Panc1 (cell line): ENCODE data around the gene LTBP3.

Source experiments
- POLR2AphosphoS5 ChIP-seq: IDR thresholded peaks from 2 replicates; pipeline ENCODE4 v1.6.1; 2012; ENCODE audit warnings: mild to moderate bottlenecking, low read depth, low read length, moderate library complexity
- TCF7L2 ChIP-seq: IDR thresholded peaks from 2 replicates; pipeline ENCODE4 v1.6.1; 2011; ENCODE audit warnings: mild to moderate bottlenecking, low read depth, low read length, inconsistent platforms
- TF ChIP-seq, protein P1 (sequence below): fragments of 450-650 bp; IDR thresholded peaks from 2 replicates; pipeline ENCODE4 v1.5.1; 2017; ENCODE audit warnings: mild to moderate bottlenecking
- TF ChIP-seq, protein P2 (sequence below), 2 experiments: IDR thresholded peaks; 2 replicates each; pipeline ENCODE4 v1.6.1; 2011 to 2012; ENCODE audit warnings: low read depth in 2 of 2, control low read depth in 1 of 2, low read length in 1 of 2, mild to moderate bottlenecking in 1 of 2, moderate library complexity in 1 of 2; ENCODE audit not compliant: insufficient read depth in 1 of 2

DNA sequence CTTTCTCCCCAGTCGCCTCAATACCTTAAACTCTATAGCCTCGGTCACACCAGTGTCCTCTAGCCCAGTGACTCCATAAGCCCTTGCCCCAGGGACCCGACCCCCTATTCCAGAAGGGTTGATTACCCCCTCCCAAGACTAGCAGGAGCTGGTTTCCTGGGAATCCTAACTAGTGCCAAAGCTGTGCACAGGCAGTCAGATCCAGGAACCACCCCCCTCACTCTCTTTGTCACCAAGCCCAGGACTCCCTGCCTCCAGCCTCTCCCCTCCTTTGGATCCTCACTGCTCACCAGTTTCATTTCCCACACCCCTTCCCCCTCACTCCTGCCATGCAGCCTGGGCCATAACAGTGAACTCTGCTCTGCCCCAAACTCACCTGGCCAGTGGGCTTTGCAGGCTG lies 9.8 kb downstream of the LTBP3 start:
- TF ChIP-seq, protein P1, sequence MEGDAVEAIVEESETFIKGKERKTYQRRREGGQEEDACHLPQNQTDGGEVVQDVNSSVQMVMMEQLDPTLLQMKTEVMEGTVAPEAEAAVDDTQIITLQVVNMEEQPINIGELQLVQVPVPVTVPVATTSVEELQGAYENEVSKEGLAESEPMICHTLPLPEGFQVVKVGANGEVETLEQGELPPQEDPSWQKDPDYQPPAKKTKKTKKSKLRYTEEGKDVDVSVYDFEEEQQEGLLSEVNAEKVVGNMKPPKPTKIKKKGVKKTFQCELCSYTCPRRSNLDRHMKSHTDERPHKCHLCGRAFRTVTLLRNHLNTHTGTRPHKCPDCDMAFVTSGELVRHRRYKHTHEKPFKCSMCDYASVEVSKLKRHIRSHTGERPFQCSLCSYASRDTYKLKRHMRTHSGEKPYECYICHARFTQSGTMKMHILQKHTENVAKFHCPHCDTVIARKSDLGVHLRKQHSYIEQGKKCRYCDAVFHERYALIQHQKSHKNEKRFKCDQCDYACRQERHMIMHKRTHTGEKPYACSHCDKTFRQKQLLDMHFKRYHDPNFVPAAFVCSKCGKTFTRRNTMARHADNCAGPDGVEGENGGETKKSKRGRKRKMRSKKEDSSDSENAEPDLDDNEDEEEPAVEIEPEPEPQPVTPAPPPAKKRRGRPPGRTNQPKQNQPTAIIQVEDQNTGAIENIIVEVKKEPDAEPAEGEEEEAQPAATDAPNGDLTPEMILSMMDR: no peak
- TF ChIP-seq, protein P2, sequence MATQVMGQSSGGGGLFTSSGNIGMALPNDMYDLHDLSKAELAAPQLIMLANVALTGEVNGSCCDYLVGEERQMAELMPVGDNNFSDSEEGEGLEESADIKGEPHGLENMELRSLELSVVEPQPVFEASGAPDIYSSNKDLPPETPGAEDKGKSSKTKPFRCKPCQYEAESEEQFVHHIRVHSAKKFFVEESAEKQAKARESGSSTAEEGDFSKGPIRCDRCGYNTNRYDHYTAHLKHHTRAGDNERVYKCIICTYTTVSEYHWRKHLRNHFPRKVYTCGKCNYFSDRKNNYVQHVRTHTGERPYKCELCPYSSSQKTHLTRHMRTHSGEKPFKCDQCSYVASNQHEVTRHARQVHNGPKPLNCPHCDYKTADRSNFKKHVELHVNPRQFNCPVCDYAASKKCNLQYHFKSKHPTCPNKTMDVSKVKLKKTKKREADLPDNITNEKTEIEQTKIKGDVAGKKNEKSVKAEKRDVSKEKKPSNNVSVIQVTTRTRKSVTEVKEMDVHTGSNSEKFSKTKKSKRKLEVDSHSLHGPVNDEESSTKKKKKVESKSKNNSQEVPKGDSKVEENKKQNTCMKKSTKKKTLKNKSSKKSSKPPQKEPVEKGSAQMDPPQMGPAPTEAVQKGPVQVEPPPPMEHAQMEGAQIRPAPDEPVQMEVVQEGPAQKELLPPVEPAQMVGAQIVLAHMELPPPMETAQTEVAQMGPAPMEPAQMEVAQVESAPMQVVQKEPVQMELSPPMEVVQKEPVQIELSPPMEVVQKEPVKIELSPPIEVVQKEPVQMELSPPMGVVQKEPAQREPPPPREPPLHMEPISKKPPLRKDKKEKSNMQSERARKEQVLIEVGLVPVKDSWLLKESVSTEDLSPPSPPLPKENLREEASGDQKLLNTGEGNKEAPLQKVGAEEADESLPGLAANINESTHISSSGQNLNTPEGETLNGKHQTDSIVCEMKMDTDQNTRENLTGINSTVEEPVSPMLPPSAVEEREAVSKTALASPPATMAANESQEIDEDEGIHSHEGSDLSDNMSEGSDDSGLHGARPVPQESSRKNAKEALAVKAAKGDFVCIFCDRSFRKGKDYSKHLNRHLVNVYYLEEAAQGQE (IDR thresholded peaks at IDR 0.05; ENCODE audit: insufficient read depth in 1 of 2, low read depth in 2 of 2, low read length in 1 of 2): no peak
- TF ChIP-seq POLR2AphosphoS5 (no peak), TCF7L2 (no peak)
